ENCODE data around the gene TNFRSF4.

DNA sequence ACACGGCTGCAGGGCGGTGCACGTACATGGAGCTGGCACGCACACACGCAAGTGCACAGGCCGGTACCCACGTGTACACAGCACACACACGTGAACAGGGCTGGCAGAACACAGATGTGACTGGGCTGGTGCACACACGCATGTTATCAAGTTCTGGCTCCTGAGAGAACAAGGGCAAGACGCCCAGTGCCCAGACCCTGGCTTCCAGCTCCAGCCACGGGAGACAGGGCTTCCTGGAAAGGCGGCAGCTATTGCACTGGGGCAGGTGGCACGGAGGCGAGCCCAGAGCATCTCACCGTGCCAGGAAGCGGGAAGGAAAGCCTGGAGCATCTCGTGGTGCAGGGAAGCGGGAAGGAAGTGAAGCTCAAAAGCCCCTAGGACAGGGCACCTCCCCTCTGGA lies 12.0 kb upstream of the TNFRSF4 start:
- TF ChIP-seq JUND (CRISPR knock-in tag; IDR thresholded peaks at IDR 0.05) (no peak), TCF7L2 (IDR thresholded peaks at IDR 0.05; ENCODE audit: low read depth, low read length) (no peak), FOXO1 (CRISPR knock-in tag; IDR thresholded peaks at IDR 0.05) (no peak)
